HG03378 (cell line): ENCODE results near the gene ASB9.
"Not testable (repeated sequence)": the region's sequence is repeated elsewhere in the genome, so short reads cannot be mapped to it uniquely, and the experiment has no call there.

Source experiments
- ATAC-seq: cut with Tn5 transposase; IDR thresholded peaks from one replicate; pipeline ENCODE4 v1.9.1; 2021; ENCODE audit warnings: mild to moderate bottlenecking, moderate library complexity; ENCODE audit not compliant: unreplicated experiment

Gene ASB9

DNA sequence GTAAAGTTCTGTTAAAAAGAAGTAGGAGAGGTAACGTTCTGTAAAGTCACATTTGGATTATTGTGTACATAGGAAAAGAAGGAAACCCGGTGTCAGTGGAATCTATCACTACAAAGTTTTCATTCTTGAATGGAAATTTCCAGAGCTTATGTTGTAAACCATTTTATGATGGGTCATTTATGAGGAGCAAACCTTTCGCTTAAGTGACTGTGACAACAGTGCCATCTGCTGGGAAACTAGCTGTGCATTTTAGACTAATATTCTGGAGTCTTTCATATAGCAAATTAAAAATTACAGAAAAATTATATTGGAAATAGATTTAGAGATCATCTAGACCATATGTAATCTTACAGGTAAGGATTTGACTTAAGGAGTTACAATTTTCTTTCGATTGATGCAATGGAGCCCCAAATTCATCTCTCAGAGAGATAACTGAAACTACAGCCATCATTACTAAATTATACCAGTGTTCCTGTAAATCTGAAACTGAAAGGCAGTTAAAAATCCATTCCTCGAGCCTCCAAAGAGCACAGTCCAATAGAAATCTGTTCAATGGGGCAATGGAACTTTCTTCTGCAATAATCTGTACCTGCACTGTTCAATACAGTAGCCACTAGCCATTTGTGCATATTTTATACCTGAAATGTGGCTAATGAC lies 26.9 kb downstream of the ASB9 start:
- no peak for ATAC-seq

DNA sequence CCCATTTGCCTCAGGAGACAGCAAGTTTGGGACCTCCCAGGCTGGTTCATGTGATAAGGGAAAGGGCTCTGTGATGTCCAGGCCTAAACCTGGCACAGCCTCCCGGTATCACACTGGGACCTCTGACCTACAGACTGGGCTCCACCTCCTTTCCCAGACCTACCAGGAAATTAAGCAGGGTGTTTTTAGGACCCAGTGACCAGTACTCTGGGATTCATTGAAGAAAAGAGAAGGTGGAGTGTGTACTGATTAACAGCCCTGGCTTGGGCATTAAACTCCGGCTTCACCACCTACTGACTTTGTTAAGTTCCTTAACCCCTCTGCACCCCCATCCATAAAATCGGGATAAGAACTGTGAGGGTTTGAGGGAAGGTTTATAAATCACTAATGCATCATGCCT lies 28.6 kb downstream of the ASB9 start:
- ATAC-seq, result no peak

DNA sequence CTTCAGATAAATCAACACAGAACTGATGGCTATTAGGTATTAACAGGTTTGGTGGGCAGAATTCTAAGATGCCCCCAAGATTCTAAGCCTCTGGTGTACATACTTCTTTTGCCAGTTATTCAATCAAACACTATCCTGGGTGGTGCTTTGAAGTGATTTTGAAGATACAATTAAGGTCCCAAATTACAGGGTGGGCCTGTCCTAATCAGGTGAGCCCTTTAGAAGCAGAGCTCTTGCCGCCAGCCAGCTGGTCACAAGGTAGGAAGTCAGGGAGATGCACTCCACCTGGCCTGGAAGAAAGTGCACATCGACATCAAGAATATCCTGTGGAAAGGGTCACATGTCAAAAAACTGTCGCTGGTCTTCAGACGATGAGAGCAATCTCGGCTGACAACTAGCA lies 29.5 kb downstream of the ASB9 start:
- ATAC-seq, result no peak

DNA sequence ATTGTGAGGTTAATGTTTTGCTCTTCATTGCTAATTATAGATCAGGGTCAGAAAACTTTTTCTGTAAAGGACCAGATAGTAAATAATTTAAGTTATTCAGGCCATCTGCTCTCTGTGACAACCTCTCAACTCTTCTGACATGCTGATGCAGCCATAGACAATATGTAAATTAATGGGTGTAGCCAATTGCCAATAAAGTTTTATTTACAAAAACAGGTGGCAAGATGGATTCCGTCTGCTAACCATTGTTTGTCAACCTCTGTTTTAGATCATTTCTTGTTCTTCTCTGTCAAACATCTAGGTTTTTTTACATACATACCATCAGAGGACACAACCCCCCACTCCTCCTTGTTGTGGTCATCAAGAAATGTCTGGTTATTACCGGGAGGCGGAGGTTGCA lies 33.7 kb downstream of the ASB9 start:
- ATAC-seq, result no peak

DNA sequence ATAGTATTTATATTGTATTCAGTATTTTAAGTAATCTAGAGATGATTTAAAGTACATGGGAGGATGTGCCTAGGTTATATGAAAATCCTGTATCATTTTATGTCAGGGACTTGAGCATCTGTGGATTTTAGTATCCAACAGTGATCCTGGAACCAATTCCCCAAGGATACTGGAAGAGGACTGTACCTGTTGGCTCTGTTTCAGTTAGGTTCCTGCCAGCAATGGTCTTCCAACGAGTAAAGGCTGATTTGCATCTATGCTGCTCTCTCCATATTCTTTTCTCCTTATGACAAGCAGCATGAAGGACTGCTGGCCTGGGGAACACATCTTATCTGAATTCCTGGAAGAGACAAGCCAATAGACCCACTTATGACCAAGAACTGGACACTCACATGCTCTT lies 34.9 kb downstream of the ASB9 start:
- ATAC-seq, result no peak

DNA sequence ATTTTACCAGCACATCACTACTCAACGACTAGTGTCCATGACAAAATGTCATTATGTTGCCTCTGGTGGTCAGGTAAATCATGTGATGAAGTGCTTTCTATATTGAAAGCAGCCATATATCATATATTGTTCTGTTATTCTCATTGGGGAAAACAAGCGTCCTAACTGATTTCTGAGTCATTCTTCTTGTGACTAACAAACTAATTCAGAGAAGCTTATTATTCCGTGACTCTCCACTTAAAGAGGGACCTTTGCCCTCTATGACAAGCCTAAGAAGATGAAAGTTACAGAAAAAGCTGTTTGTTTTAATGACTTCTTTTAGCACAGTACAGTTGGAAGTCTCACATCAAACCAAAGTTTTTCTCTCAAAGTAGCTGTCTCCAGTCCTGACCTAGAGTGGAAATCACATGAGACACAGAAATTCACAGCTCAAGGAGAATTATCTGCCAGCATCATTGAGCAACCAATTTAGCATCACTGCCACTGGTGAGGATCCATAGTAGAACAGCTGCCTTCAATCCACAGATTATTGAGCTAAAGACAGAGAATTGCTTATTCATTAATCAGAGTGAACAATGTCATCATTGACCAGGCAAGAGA lies 36.4 kb downstream of the ASB9 start:
- no peak for ATAC-seq

DNA sequence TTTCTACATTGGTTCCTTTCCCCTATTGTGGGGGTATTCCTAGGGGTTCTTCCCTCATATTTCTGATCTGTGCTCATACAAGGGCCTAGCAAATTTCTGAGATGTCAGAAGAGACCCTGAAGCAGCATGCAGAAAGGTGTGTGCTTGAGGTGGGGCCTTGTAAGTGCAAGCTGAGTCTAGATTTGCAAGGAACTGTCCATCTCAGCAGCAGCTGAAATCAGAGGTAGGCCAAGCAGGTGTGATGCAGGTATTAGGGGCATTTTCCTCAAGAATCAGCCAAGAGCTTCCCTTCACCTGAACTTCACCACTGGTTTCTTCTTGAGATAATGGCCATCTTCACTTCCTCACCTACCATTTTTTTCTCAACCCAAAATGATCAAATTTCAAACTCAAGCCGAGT lies 45.1 kb downstream of the ASB9 start:
- no peak for ATAC-seq

DNA sequence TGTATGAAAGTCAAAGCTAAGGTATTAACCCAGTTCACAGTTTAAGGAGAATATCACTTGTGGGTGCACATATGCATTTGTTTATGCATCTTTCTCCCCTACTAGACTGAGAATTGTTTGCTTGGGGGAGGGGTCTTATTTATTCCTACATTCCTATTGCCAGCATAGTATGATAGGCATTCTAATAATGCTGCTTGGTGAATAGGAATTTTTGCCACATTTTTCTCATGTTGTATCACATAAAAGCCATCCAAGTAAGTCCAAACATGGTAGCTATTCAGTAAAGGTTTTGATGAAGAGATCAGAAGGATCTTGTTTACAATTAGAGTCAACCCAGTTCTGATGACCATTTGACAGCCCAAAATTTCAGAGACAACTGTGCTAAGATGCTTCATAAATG lies 48.6 kb downstream of the ASB9 start:
- ATAC-seq, result no peak

DNA sequence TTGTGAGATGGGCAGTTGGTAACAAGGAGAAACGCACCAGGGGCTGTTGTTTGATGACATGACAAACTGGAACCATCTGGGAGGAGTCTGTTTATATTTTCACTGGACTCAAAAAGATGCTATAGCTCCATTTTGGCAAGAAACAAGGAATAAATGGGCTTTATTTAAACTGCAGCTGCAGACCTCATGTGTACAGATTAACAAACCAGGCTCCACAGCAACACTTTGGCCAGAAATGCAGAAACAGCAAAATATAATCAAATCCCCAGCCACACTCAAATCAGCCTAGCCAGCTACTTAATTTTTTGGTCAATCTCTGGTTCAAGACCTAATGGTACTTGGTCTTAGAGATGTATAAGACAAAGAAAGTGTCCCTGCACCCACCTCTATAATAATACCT lies 52.7 kb downstream of the ASB9 start:
- no peak for ATAC-seq

DNA sequence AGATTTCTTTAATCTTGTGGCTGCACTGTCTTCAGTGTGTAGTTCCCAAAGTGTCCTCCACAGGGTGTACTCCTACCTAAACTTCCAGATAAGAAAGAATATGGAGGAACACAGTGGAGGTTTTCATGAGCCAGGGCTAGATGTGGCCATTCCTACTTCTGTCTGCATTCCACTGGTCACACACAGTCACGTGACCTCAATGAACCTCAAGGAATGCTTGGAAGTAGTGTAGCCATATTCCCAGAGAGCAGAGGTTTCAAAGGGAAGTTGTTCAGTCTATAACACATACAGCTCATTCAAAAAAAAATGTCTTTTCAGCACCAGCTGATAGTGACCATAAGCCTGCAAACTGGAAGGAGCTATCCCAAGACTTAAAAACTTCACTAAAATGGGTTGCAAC lies 53.6 kb downstream of the ASB9 start:
- no peak for ATAC-seq

DNA sequence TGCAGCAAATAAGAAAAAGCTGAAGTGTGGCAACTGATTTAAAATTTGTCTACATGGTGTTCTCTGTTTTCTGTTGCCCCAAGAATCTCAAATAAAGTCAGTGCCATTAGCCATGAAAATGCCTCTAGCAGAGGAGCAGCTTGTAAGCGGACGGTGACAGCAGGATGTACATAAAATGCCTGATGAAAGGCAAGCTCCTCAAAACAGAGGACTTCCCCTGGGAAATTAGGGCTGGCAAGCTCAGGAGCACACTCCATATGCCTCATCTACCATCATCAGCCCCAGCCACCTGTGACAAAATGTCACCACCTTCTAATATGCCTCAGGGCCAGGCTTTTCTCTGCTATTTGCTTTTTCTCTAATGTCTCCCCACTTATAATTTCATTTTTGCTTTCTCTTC lies 54.5 kb downstream of the ASB9 start:
- no peak for ATAC-seq

DNA sequence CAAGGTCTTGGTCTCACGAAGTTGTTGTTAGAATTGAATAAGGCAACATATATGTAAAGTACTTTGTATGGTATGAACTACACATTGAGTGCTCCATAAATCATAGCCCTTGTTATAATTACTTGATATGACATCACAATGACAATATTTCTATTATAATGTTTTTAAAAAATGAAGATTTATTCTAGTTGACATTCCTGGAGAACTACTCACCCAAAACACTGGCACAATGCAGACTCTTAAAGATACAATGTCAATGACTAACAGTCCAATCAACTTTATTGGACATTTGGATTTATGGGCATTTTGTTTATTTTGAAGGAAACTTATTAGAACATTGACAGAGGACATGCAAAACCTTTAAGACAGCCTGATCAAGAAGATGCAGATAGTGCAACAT lies 55.3 kb downstream of the ASB9 start:
- ATAC-seq, result no peak

DNA sequence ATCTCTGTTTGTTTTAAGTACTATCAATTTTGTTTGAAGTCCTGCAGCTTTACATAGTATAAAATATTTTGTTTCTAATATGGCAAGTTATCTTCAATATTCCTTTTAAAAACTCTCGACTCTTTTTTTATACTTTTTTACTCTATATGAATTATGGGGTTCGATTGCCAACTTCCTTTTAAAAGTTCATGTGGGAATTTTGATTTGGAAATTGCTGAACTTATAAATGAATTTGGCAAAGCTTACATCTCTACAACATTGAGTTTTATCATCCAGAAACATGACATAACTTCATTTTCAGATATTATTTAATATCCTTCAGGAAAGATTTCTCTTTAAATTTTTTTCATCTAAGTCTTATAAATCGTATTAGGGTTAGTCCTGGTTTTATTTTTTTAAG lies 60.8 kb downstream of the ASB9 start:
- ATAC-seq, result no peak

DNA sequence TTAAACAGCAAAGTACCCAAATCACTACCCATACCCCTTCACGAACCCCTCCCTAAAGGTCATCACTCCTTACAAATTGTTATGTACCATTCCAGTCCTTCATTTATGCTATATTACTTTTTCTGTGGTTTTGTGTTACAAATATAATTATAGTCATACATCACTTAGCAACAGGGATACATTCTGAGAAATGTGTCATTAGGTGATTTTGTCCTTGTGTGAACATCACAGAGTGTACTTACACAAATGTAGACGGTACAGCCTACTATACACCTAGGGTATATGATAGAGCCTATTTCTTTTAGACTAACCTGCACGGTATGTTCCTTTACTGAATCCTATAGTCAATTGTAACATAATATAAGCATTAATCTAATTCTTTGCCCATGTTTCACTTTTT lies 61.9 kb downstream of the ASB9 start:
- no peak for ATAC-seq

DNA sequence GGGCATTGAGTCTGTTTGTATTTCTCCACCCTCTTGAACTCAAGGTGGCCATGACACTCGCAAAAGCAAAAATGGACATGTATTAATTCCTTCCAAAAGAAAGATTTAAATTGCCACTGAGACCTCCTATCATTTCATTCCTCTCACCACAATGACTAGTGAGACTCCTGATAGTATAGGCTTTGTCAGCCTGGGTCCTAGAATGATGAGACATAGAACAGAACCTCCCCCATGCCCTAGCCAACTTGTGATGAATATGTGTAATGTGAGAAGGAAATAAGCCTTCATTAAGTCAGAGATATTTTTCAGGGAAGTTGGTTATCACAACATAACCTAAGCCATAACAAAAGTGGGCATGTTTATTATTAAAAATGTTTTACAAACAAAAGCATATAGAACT lies 62.5 kb downstream of the ASB9 start:
- no peak for ATAC-seq

DNA sequence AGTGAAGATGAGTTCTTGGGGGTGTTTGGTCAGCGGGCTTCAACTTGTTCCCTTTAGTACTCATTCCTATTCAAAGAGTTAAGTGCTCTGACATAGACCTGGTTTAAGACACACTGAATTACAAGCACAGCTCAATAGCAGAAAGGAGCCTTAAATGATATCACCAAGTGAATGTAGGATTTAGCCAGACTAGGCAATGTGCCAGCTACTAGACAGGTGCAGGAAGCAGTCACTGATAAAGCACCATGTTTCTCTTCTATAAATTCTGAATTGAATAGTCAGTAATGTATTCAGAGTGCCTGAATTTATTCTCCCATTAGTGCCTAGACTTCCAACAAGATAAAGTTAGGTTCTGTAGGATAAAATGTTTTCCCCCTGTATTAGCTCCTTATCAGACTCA lies 63.6 kb downstream of the ASB9 start:
- ATAC-seq, result no peak

DNA sequence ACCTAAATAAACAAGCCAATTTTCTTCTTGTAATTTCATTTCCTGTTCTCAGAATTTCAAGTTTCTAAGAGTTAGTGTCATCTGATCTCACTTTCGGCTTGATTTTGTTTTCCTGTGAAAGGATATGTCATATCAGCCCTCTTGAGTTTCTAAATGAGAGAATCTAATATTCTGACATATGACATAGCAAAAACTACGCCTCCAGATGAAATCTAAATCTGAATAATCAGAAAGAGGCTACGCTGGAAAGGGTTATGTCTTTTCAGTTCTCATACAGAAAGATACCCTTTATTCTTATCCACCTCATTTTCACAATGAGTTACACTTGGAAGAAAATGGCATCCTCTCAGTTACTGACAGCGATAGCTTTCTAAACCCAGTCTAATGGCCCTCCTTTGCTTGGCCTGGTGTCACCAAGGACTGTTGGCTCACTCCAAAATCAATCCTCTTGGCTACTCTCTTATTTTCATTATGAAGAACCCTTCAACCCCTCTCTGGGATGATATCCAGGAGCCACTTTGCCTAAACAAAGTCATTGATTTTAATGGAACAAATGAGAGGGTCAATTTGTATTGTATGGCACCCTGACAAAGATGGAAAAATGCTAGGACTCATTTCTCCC lies 65.6 kb downstream of the ASB9 start:
- peak; percentile 69 for ATAC-seq

DNA sequence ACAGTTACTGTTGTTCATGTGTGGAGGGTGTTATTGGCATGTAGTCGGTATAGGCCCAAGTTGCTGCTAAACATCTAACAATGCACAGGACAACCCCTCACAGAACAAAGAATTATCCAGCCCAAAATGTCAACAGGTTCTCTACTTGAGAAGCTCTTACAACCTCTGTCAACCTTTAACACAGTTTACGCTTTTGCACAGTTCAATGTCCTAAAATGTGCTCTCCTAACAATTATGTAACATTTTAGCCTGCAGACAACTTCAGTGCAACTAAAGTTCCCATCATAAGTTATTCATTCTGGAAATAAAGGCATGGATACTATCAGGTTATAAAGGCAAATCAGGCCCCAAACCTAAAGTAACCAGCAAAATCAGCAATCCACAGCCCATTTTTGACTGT lies 66.2 kb downstream of the ASB9 start:
- ATAC-seq, result no peak

DNA sequence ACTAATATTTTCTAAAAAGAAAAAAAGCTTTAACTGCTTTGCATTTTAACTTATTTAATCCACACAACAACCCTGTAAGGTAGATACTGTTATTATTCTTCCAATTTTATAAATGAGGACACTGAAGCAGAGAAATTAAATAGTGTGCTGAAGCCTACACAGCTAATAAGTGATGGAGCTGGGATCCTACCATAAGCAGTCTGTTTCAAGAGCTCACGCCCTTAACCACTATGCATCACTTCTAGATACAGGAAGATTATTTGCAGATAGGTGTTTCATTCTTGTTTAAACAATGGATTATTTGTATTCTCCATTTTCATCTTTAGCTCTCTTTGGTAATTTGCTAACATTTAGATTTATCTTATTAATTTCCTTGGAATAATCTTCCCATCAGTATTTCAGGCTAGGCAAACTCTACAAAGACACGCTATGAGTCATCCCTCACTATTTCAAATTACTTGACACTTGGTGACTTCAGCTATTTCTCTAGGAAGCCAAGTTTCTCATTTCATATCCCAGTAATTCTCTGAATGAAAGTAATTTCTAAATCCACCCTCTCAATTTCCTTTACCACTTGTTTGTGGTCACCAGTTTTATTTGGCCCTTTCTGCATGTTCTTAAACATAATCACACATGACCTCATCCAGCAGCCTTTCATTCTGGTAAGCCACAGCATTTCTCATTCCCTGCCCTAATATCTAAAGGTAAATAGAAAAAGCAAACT lies 67.3 kb downstream of the ASB9 start:
- ATAC-seq, result no peak

DNA sequence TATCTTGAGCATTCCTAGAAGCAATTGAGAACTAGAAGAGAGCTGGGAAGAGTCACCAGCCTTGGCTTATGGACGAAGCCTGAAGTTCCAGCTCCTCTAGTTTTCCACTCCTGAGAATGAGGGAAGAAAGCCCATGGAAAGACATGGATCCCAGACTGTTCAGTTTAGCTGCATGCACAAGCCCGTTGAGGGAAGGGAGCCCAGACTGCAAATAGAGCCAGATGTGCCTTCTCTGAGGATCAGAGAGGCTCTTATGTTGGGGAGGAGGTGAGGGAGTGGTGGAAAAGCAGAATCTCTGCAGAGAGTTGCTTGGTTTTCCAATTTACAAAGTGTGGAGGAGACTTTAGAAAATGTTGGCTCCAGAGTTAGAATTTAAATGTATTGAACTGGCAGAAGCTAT lies 69.0 kb downstream of the ASB9 start:
- ATAC-seq, result no peak

DNA sequence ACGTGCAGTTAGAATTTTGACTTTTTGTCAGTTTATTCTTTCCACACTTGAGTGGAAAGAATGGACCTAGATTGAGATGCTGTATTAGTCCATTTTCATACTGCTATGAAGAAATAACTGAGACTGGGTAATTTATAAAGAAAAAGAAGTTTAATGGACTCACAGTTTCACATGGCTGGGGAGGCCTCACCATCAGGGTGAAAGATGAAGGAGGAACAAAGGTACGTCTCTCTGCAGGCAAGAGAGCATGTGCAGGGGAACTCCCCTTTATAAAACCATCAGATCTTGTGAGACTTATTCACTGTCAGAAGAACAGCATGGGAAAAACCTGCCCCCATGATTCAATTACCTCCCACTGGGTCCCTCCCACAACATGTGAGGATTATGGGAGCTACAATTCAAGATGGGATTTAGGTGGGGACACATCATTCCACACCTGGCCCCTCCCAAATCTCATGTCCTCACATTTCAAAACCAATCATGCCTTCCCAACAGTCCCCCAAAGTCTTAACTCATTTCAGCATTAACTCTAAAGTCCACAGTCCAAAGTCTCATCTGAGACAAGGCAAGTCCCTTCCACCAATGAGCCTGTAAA lies 71.2 kb downstream of the ASB9 start:
- ATAC-seq, result not testable (repeated sequence)

DNA sequence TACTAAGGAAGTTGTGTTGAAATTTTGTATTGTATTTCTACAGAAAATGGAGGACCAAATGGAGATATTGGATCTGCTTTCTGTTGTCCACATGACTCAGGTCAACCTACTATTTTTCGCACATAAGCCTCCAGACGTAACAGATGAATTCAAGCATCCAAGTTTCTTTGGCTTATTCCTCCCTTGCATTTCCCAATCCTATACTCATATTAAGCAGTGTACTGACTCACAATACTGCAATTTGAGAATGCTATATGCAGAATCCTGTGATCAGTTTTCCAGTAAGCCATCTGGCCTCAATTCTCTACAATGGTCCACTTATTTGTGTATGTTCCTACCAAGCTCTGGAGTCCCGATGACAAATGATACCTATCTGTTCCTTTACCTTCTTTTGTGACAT lies 75.7 kb downstream of the ASB9 start:
- ATAC-seq, result no peak
